Measurements from ENCODE around the gene GPX3. TPM values are rescaled to one million over a fixed set of nuclear protein-coding genes. Genes with fewer than 3 reads are reported as not detected.

The GPX3 gene
- total RNA-seq, 1 donor from 2014 or later, result 0.18 TPM

DNA sequence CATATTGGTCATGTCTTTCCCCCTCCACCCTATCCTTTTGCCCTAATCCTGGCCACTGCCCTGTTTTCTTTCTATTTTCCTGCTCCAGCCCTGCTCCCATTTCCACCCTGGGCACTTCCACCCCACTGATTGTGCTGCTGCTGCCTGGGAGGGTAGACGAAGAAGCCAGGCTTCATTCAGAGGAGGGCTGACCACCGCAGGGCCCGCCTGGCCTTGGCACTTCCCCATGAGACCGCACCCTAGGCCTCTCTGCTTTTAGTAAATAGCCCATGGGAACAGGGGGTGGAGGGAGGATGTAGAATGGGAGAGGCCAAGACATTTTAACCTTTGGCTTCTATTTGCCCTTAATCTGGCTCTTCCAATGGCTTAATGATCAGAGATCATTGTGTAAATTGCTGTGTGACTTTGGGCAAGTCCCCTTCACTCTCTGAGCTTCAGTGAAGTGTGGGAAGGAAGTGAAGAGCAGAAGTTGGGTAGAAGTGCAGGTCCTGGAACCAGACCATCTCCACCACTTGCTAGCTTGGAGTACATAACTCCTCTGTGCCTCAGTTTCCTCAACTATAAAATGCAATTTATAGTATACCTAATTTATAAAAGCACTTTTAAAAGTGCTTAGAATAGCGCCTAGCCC is 13.6 kb upstream of the GPX3 start:
- ATAC-seq (ENCODE audit: low read depth), result no peak
- intact Hi-C loops (cut with micrococcal nuclease), result loop anchor here (10.0 kb wide), 1 partner anchor 498 kb away; no protein-coding TSS in a partner anchor
- Mint-ChIP-seq H3K27me3 (peaks cover 11% of the 10 kb centered on the region), H3K27ac (no peak overlapping the region), H3K9me3 (no peaks in the 10 kb centered on the region), H3K36me3 (ENCODE audit: low read depth) (no peaks in the 10 kb centered on the region), H3K4me1 (no peaks in the 10 kb centered on the region), H3K4me3 (no peak overlapping the region)
- CTCF ChIA-PET, result no interaction called here
- TF ChIP-seq, protein P1, sequence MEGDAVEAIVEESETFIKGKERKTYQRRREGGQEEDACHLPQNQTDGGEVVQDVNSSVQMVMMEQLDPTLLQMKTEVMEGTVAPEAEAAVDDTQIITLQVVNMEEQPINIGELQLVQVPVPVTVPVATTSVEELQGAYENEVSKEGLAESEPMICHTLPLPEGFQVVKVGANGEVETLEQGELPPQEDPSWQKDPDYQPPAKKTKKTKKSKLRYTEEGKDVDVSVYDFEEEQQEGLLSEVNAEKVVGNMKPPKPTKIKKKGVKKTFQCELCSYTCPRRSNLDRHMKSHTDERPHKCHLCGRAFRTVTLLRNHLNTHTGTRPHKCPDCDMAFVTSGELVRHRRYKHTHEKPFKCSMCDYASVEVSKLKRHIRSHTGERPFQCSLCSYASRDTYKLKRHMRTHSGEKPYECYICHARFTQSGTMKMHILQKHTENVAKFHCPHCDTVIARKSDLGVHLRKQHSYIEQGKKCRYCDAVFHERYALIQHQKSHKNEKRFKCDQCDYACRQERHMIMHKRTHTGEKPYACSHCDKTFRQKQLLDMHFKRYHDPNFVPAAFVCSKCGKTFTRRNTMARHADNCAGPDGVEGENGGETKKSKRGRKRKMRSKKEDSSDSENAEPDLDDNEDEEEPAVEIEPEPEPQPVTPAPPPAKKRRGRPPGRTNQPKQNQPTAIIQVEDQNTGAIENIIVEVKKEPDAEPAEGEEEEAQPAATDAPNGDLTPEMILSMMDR (IDR thresholded peaks at IDR 0.05), result no peak
- DNase-seq, result no peak
- POLR2A ChIA-PET, result no interaction called here

DNA sequence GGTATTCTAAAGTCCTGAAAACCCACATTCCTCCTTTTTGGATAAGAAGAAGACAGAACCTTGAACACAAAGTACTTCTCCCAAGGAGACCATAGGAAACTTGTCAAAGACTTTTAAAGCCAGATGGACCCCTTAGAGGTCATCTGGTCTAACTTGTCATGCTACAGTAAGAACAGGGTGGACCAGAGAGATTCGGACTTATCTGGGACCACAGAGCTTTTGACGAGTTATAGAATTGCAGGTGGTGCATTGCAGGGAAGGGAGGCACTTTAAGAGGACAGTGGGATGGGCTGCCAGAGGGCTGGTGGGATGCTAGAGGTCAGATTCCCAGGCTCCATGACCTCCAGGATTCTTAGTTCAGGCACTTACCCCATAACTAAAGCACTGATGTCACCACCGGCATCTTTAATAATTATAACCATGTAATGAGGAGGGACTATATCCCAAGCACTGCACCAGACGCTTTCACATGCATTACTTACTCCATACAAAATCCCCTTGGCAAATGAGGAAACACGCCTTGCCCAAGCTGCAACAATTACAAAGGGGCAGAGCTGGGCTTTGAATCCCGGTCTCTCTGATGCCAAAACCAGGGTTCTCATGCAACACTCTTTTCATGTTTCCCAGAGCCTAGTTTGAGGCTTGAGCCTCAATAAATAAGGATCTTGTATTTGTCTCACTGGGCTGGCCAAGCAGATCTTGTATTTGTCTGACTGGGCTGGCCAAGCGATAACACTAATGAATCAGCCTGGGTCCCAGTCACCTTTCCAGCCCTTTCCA is 12.8 kb upstream of the GPX3 start:
- H3K9me3 Mint-ChIP-seq, result no peaks in the 10 kb centered on the region
- H3K4me1 Mint-ChIP-seq, result no peaks in the 10 kb centered on the region
- TF ChIP-seq, protein P1 (IDR thresholded peaks at IDR 0.05), result no peak
- no peak for DNase-seq
- no peaks in the 10 kb centered on the region for H3K36me3 Mint-ChIP-seq (ENCODE audit: low read depth)
- ChIA-PET POLR2A (no interaction called here), CTCF (no interaction called here)
- no peak overlapping the region for H3K27ac Mint-ChIP-seq
- H3K27me3 Mint-ChIP-seq, result peaks cover 11% of the 10 kb centered on the region
- no peak for ATAC-seq (ENCODE audit: low read depth)
- H3K4me3 Mint-ChIP-seq, result no peak overlapping the region
- intact Hi-C loops (cut with micrococcal nuclease), result loop anchor here (10.0 kb wide), 1 partner anchor 497 kb away; no protein-coding TSS in a partner anchor

DNA sequence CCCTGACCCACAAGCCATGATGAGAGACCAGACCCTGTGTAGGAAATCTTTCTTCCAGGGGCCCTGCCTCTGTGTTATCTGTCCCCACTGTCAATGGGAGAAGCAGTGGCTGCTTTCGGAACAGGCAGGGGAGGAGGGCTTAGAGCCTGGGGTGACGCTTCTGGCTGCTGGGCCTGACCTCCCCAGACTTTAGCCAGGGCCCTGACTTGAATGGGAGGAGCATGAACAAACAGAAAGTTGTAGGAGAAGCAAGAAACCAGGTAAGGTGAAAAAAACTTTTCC is 12.2 kb upstream of the GPX3 start:
- POLR2A ChIA-PET, result no interaction called here
- H3K4me1 Mint-ChIP-seq, result no peaks in the 10 kb centered on the region

DNA sequence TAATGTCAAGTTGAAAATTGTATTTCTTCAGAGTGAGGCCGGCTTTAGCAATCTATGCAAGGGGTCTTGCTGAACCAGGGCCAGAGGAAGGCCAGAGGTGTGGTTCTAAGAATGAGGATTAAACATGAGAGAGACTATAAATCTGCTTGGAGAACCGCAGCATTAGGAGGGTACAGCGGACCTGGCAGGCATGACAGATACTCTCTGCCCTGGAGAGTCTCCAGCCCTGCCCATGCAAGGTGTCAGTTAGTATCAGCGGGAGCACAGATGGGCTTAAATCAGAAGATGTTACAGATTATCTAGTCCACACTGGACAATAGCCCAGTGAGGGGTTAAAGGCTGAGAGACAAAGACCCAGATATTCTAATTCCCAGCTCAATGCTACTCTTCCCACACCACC is 11.5 kb upstream of the GPX3 start:
- POLR2A ChIA-PET, result no interaction called here
- Mint-ChIP-seq H3K27ac (no peak overlapping the region), H3K4me3 (no peak overlapping the region), H3K27me3 (peaks cover 11% of the 10 kb centered on the region), H3K36me3 (ENCODE audit: low read depth) (no peaks in the 10 kb centered on the region), H3K4me1 (no peaks in the 10 kb centered on the region), H3K9me3 (no peaks in the 10 kb centered on the region)
- DNase-seq (no peak), ATAC-seq (ENCODE audit: low read depth) (no peak)
- CTCF ChIA-PET, result no interaction called here
- intact Hi-C loops (cut with micrococcal nuclease), result loop anchor here (10.0 kb wide), 1 partner anchor 496 kb away; no protein-coding TSS in a partner anchor
- TF ChIP-seq, protein P1 (IDR thresholded peaks at IDR 0.05), result no peak

More for the DNA sequence above, 12.2 kb upstream of the GPX3 start:
- Mint-ChIP-seq H3K4me3 (no peak overlapping the region), H3K36me3 (ENCODE audit: low read depth) (no peaks in the 10 kb centered on the region), H3K27me3 (peaks cover 11% of the 10 kb centered on the region), H3K9me3 (no peaks in the 10 kb centered on the region), H3K27ac (no peak overlapping the region)
- DNase-seq, result no peak
- CTCF ChIA-PET, result no interaction called here
- TF ChIP-seq, protein P1 (IDR thresholded peaks at IDR 0.05), result no peak
- ATAC-seq (ENCODE audit: low read depth), result no peak
- intact Hi-C loops (cut with micrococcal nuclease), result loop anchor here (10.0 kb wide), 1 partner anchor 497 kb away; no protein-coding TSS in a partner anchor

DNA sequence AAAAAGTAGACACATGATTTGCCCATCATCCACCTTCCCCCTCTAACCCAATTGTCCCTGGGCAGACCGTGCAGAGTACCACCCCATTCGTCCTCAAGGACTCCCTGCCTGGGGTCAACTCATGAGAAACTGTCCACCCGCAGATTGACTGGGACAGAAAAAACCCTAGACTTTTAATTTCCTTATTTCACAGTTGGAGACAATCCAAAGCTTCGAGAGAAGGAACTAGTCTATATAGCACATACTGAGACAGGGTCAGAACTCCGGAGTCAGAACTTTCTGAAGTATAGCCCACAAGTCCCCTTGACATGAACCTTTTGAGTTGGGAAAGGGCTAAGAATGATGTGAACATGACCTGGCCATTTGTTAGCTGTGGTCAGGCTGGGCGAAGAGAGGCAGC is 7.5 kb upstream of the GPX3 start:
- intact Hi-C loops (cut with micrococcal nuclease), result no loop called here
- Mint-ChIP-seq H3K4me1 (no peaks in the 10 kb centered on the region), H3K9me3 (no peaks in the 10 kb centered on the region), H3K27me3 (peaks cover 11% of the 10 kb centered on the region), H3K27ac (no peak overlapping the region), H3K36me3 (ENCODE audit: low read depth) (no peaks in the 10 kb centered on the region), H3K4me3 (no peak overlapping the region)
- TF ChIP-seq, protein P1 (IDR thresholded peaks at IDR 0.05), result no peak
- CTCF ChIA-PET, result no interaction called here
- no peak for ATAC-seq (ENCODE audit: low read depth)
- POLR2A ChIA-PET, result interaction anchor here (0.7 kb wide), 1 partner anchor 221 kb away, joined by 7 read pairs; no protein-coding TSS in a partner anchor
- no peak for DNase-seq
